SK-N-SH (cell line): Measurements from ENCODE around the gene ERMAP. TPM values are rescaled to one million over a fixed set of nuclear protein-coding genes. Genes with fewer than 3 reads are reported as not detected.

ENCODE experiments used
- CTCF ChIA-PET: fragments of 300-600, 350-600 bp; formaldehyde crosslinking; extraction: SDS; loops from one replicate; lab custom pipeline; 2021; lab: Yijun Ruan, JAX
- POLR2A ChIA-PET: fragments of 350-600 bp; sonication (Branson Sonifier 250); formaldehyde crosslinking; extraction: SDS; loops from one replicate; lab custom pipeline; 2020; ENCODE audit warnings: antibody characterized with exemption, inconsistent platforms; lab: Yijun Ruan, JAX
- DNase-seq: peaks from one replicate; pipeline ENCODE4 v3.0.0; 2012
- H2AFZ ChIP-seq: fragments of 200-600 bp; sonication (generic); 2 replicates; pipeline ENCODE4 v1.8.1; 2016; ENCODE audit warnings: antibody characterized with exemption, mild to moderate bottlenecking, low read depth
- H3F3A ChIP-seq: fragments of 200-600 bp; sonication (generic); replicated peaks from 2 replicates; pipeline ENCODE3; 2016; ENCODE audit warnings: antibody characterized with exemption, mild to moderate bottlenecking; ENCODE audit not compliant: insufficient read depth
- H3K27ac ChIP-seq, 2 experiments: fragments of 200-500 bp in 1 of 2; fragments of 200-600 bp in 1 of 2; sonication (Bioruptor generic) in 1 of 2; sonication (generic), shearing (Covaris generic) in 1 of 2; 2 replicates each; pipeline versions ENCODE4 v1.5.1 to v1.6.1; 2014 to 2016; ENCODE audit warnings: low read depth in 2 of 2, inconsistent platforms in 1 of 2, low read length in 1 of 2, mild to moderate bottlenecking in 1 of 2, mixed read lengths in 1 of 2
- H3K27me3 ChIP-seq: fragments of 200-600 bp; sonication (generic), shearing (Covaris generic); 2 replicates; pipeline ENCODE4 v1.6.1; 2016; ENCODE audit warnings: mixed run types; ENCODE audit not compliant: insufficient read depth
- H3K36me3 ChIP-seq, 2 experiments: fragments of 200-500 bp in 1 of 2; fragments of 200-600 bp in 1 of 2; sonication (Bioruptor generic) in 1 of 2; sonication (generic) in 1 of 2; replicated peaks in 1 of 2; 2 replicates each; pipeline versions ENCODE3 to v1.5.1; 2014 to 2016; ENCODE audit warnings: low read length in 1 of 2, mild to moderate bottlenecking in 1 of 2; ENCODE audit not compliant: insufficient read depth in 2 of 2, control insufficient read depth in 1 of 2
- H3K4me1 ChIP-seq, 2 experiments: fragments of 200-500 bp in 1 of 2; fragments of 200-600 bp in 1 of 2; sonication (Bioruptor generic) in 1 of 2; sonication (generic), shearing (Covaris generic) in 1 of 2; 2 replicates each; pipeline versions ENCODE4 v1.5.1 to v1.6.1; 2014 to 2016; ENCODE audit warnings: low read depth in 1 of 2, low read length in 1 of 2, mixed run types in 1 of 2; ENCODE audit not compliant: insufficient read depth in 2 of 2, control insufficient read depth in 1 of 2
- H3K4me2 ChIP-seq: fragments of 200-600 bp; sonication (generic), shearing (Covaris generic); 2 replicates; pipeline ENCODE4 v1.6.1; 2017; ENCODE audit warnings: mixed run types
- H3K4me3 ChIP-seq, 2 experiments: fragments of 200-500 bp in 1 of 2; fragments of 200-600 bp in 1 of 2; sonication (Bioruptor generic) in 1 of 2; sonication (generic), shearing (Covaris generic) in 1 of 2; 2 replicates each; pipeline versions ENCODE4 v1.5.1 to v1.8.1; 2014 to 2016; ENCODE audit warnings: low read depth in 2 of 2, inconsistent platforms in 1 of 2, low read length in 1 of 2, mild to moderate bottlenecking in 1 of 2, mixed read lengths in 1 of 2, moderate library complexity in 1 of 2
- H3K79me2 ChIP-seq: fragments of 200-600 bp; sonication (generic); 2 replicates; pipeline ENCODE4 v1.8.1; 2017; ENCODE audit warnings: mild to moderate bottlenecking; ENCODE audit not compliant: insufficient read depth
- H3K9ac ChIP-seq: fragments of 200-600 bp; sonication (generic); 2 replicates; pipeline ENCODE4 v1.6.1; 2017; ENCODE audit warnings: mixed run types
- H3K9me2 ChIP-seq: fragments of 200-600 bp; sonication (generic); 2 replicates; pipeline ENCODE4 v1.6.1; 2017; ENCODE audit warnings: mixed run types
- H3K9me3 ChIP-seq: fragments of 200-600 bp; sonication (generic); 2 replicates; pipeline ENCODE4 v1.6.1; 2017; ENCODE audit warnings: mixed run types, mild to moderate bottlenecking, moderate library complexity
- H4K20me1 ChIP-seq: fragments of 200-600 bp; sonication (generic); 2 replicates; pipeline ENCODE4 v1.6.1; 2017; ENCODE audit warnings: mild to moderate bottlenecking, mixed run types; ENCODE audit not compliant: insufficient read depth
- ELF1 ChIP-seq: IDR thresholded peaks from 2 replicates; pipeline ENCODE4 v1.4.0; 2012
- EP300 ChIP-seq, 2 experiments: IDR thresholded peaks; 2 replicates each; pipeline versions ENCODE4 v1.4.0 to v1.6.1; 2012; ENCODE audit warnings: borderline replicate concordance in 1 of 2, low read depth in 1 of 2, low read length in 1 of 2
- EZH2phosphoT487 ChIP-seq: fragments of 200-600 bp; sonication (generic); IDR thresholded peaks from 2 replicates; pipeline ENCODE4 v1.6.1; 2017; ENCODE audit warnings: low read depth, mixed run types, mild to moderate bottlenecking, antibody characterized with exemption, moderate library complexity, borderline replicate concordance
- FOXM1 ChIP-seq: IDR thresholded peaks from 2 replicates; pipeline ENCODE4 v1.4.0; 2012; ENCODE audit warnings: low read depth, mild to moderate bottlenecking
- GABPA ChIP-seq: IDR thresholded peaks from 2 replicates; pipeline ENCODE4 v1.4.0; 2012; ENCODE audit warnings: low read depth, mild to moderate bottlenecking
- JUND ChIP-seq: IDR thresholded peaks from 2 replicates; pipeline ENCODE4 v1.4.0; 2012
- MEF2A ChIP-seq: IDR thresholded peaks from 2 replicates; pipeline ENCODE4 v1.4.0; 2012; ENCODE audit warnings: low read depth, borderline replicate concordance
- MXI1 ChIP-seq: IDR thresholded peaks from 2 replicates; pipeline ENCODE4 v1.6.1; 2012; ENCODE audit warnings: mild to moderate bottlenecking, low read depth, low read length, improper control_type of control experiment
- SIN3A ChIP-seq: IDR thresholded peaks from 2 replicates; pipeline ENCODE4 v1.6.1; 2012; ENCODE audit warnings: low read depth, mild to moderate bottlenecking, low read length, moderate library complexity, borderline replicate concordance
- SMC3 ChIP-seq: IDR thresholded peaks from 2 replicates; pipeline ENCODE4 v1.6.1; 2012; ENCODE audit warnings: low read depth, low read length, improper control_type of control experiment
- TAF1 ChIP-seq: IDR thresholded peaks from 2 replicates; pipeline ENCODE4 v1.6.1; 2012; ENCODE audit warnings: low read depth, mild to moderate bottlenecking, low read length, moderate library complexity, borderline replicate concordance
- TCF12 ChIP-seq: IDR thresholded peaks from 2 replicates; pipeline ENCODE4 v1.4.0; 2012
- YY1 ChIP-seq: IDR thresholded peaks from 2 replicates; pipeline ENCODE4 v1.4.0; 2012; ENCODE audit warnings: low read depth, mild to moderate bottlenecking
- WGBS: methylation state at CpG from one replicate; pipeline ENCODE4 v1.1.6; 2017; ENCODE audit warnings: low lambda C conversion rate; 5-methylcytosine and 5-hydroxymethylcytosine counted together
- polyA plus RNA-seq, 3 experiments: library from polyadenylated mRNA; depleted of rRNA; stranded (reverse); fragments of >200 nt; gene quantifications; 2 replicates each; pipeline ENCODE4 v1.2.3, GENCODE V29; 2012
- TF ChIP-seq, protein P1 (sequence below): fragments of 150-350 bp; IDR thresholded peaks from 2 replicates; pipeline ENCODE4 v1.6.1; 2016; ENCODE audit warnings: mild to moderate bottlenecking, low read depth, low read length
- TF ChIP-seq, protein P2 (sequence below): IDR thresholded peaks from 2 replicates; pipeline ENCODE4 v1.6.1; 2012; ENCODE audit warnings: mild to moderate bottlenecking, low read depth, low read length, moderate library complexity

The ERMAP gene
- polyA plus RNA-seq, 1 of the 3 experiments (the other 2 are of a cell fraction), result 10.4 TPM

DNA sequence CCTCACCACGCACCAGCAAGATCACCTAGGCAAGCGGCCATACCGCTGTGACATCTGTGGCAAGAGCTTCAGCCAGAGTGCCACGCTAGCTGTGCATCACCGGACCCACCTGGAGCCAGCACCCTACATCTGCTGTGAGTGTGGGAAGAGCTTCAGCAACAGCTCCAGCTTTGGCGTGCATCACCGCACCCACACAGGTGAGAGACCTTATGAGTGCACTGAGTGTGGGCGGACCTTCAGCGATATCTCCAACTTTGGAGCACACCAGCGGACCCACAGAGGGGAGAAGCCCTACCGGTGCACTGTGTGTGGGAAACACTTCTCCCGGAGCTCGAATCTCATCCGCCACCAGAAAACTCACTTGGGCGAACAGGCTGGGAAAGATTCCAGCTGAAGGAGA, 34.5 kb downstream of the ERMAP start:
- Histone ChIP-seq H2AFZ (no peak overlapping the region), H3K36me3 (peaks cover 16 to 22% of the 10 kb centered on the region in 2 experiments), H3K4me2 (no peak overlapping the region), H3F3A (peaks cover 5% of the 10 kb centered on the region), H3K79me2 (peaks cover 26% of the 10 kb centered on the region; the same call in 1 of the 2 replicates), H3K27ac (no peak overlapping the region), H3K9me2 (no peaks in the 10 kb centered on the region), H3K27me3 (no peaks in the 10 kb centered on the region), H3K9ac (no peak overlapping the region), H3K9me3 (no peaks in the 10 kb centered on the region), H3K4me3 (no peak overlapping the region), H4K20me1 (no peaks in the 10 kb centered on the region), H3K4me1 (peaks cover 0 to 11% of the 10 kb centered on the region in 2 experiments; a peak in 2 of 4 replicates)
- ChIA-PET POLR2A (no interaction called here), CTCF (no interaction called here)
- 97% methylated on average over 6 of the region's 15 CpGs for WGBS
- TF ChIP-seq SMC3 (no peak), JUND (no peak), SIN3A (no peak)
- no peak for DNase-seq

DNA sequence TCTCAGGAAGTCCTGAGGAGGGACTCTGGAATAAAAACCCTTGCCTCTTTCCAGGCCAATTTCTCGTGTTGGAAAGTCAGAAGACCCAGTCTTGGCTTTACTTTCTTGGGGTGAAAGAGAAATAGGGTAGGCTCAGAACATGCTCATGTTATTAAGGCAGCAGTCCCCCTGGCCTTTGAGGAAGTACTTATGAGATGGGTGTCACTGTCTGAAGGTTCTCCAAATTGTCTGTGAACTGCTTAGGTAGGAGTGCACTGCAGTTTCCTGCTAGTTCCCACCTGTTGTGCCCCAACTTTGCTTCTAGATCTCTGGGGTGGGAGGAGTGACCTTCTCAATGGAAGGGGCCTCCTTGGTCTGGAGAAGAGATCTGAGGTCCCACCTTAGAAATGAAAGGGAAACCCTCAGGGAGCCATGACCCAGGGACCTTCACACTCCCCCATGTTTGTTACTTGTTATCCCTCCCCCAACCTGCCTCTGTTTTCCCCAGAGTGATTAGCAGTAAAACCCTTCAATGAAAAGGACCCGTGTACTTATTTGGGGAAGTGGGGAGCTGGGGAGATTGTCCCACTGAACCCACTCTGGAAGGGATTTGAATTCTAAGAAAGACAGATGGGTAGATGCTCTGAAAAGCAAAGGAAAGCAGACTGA, 35.2 kb downstream of the ERMAP start:
- H3K27ac ChIP-seq, result no peak overlapping the region
- CTCF ChIA-PET, result no interaction called here

DNA sequence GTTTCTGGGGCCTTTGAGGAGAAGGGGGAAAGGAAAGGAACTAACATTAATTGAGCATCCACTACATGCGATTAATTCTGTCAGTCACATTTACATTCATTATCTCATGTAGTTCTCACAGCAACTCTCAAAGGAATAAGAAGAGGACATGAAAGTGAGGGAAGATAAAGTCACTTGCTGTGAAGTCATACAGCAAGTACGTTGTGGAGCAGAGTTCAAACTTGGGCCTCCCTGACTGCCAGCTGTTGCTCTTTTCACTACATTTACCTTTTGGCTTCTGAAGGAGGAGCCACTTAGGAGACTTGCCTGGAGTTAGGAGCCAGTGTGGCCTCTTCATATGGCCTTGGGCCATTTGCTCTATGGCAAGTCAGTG, 35.7 kb downstream of the ERMAP start:
- H2AFZ ChIP-seq, result no peak overlapping the region
- H3K9me2 ChIP-seq, result no peaks in the 10 kb centered on the region
- H3K4me1 ChIP-seq, result peaks cover 0 to 6% of the 10 kb centered on the region in 2 experiments; a peak in 2 of 4 replicates
- H3K27me3 ChIP-seq, result no peaks in the 10 kb centered on the region
- H3K4me3 ChIP-seq, result no peak overlapping the region
- H3K79me2 ChIP-seq, result peaks cover 15% of the 10 kb centered on the region; the same call in 1 of the 2 replicates
- WGBS, result 50% methylated on average over 2 of the region's 2 CpGs
- POLR2A ChIA-PET, result no interaction called here
- DNase-seq, result no peak
- H3F3A ChIP-seq, result peaks cover 5% of the 10 kb centered on the region
- no peak overlapping the region for H3K9ac ChIP-seq
- no peak overlapping the region for H3K27ac ChIP-seq
- peaks cover 16 to 22% of the 10 kb centered on the region in 2 experiments for H3K36me3 ChIP-seq
- TF ChIP-seq, protein P1, sequence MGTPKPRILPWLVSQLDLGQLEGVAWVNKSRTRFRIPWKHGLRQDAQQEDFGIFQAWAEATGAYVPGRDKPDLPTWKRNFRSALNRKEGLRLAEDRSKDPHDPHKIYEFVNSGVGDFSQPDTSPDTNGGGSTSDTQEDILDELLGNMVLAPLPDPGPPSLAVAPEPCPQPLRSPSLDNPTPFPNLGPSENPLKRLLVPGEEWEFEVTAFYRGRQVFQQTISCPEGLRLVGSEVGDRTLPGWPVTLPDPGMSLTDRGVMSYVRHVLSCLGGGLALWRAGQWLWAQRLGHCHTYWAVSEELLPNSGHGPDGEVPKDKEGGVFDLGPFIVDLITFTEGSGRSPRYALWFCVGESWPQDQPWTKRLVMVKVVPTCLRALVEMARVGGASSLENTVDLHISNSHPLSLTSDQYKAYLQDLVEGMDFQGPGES, result no peak
- TF ChIP-seq GABPA (no peak), TAF1 (no peak), MEF2A (no peak)
- TF ChIP-seq, protein P2, sequence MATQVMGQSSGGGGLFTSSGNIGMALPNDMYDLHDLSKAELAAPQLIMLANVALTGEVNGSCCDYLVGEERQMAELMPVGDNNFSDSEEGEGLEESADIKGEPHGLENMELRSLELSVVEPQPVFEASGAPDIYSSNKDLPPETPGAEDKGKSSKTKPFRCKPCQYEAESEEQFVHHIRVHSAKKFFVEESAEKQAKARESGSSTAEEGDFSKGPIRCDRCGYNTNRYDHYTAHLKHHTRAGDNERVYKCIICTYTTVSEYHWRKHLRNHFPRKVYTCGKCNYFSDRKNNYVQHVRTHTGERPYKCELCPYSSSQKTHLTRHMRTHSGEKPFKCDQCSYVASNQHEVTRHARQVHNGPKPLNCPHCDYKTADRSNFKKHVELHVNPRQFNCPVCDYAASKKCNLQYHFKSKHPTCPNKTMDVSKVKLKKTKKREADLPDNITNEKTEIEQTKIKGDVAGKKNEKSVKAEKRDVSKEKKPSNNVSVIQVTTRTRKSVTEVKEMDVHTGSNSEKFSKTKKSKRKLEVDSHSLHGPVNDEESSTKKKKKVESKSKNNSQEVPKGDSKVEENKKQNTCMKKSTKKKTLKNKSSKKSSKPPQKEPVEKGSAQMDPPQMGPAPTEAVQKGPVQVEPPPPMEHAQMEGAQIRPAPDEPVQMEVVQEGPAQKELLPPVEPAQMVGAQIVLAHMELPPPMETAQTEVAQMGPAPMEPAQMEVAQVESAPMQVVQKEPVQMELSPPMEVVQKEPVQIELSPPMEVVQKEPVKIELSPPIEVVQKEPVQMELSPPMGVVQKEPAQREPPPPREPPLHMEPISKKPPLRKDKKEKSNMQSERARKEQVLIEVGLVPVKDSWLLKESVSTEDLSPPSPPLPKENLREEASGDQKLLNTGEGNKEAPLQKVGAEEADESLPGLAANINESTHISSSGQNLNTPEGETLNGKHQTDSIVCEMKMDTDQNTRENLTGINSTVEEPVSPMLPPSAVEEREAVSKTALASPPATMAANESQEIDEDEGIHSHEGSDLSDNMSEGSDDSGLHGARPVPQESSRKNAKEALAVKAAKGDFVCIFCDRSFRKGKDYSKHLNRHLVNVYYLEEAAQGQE, result no peak
- H3K9me3 ChIP-seq, result no peaks in the 10 kb centered on the region
- no peak overlapping the region for H3K4me2 ChIP-seq
- H4K20me1 ChIP-seq, result no peaks in the 10 kb centered on the region
- CTCF ChIA-PET, result interaction anchor here (1.2 kb wide), 1 partner anchor 13 kb away, joined by 4 read pairs; no protein-coding TSS in a partner anchor

More for the DNA sequence above, 35.2 kb downstream of the ERMAP start:
- no peaks in the 10 kb centered on the region for H3K27me3 ChIP-seq
- peaks cover 0 to 11% of the 10 kb centered on the region in 2 experiments; a peak in 2 of 4 replicates for H3K4me1 ChIP-seq
- TF ChIP-seq ELF1, result no peak
- no peak for TF ChIP-seq TCF12
- TF ChIP-seq EZH2phosphoT487, result no peak
- no peak for TF ChIP-seq MXI1
- no peak for TF ChIP-seq EP300 (IDR thresholded peaks at IDR 0.05; ENCODE audit: borderline replicate concordance in 1 of 2, low read depth in 1 of 2, low read length in 1 of 2)
- TF ChIP-seq FOXM1, result no peak
- TF ChIP-seq YY1, result no peak
- TF ChIP-seq, all 33 proteins: peak for 0
- Histone ChIP-seq H3K9me3 (no peaks in the 10 kb centered on the region), H3K4me3 (no peak overlapping the region), H3K9ac (no peak overlapping the region), H3K4me2 (no peak overlapping the region), H3K36me3 (peaks cover 16 to 22% of the 10 kb centered on the region in 2 experiments), H3F3A (peaks cover 5% of the 10 kb centered on the region), H3K9me2 (no peaks in the 10 kb centered on the region), H2AFZ (no peak overlapping the region), H4K20me1 (no peaks in the 10 kb centered on the region), H3K79me2 (peaks cover 20% of the 10 kb centered on the region; the same call in 1 of the 2 replicates)
- no peak for DNase-seq
- POLR2A ChIA-PET, result no interaction called here
- WGBS, result 78% methylated on average over 2 of the region's 2 CpGs
